HepG2 (cell line): ENCODE data around the gene KLHL40. TPM values are rescaled to one million over a fixed set of nuclear protein-coding genes. Genes with fewer than 3 reads are reported as not detected.

Experiments used
- ATAC-seq: fragments of 200-7000 bp; cut with Tn5 transposase; 3 replicates; pipeline ENCODE4 v1.9.1; 2020; ENCODE audit warnings: mild to moderate bottlenecking, moderate library complexity
- BruUV-seq: library from RNA; stranded (reverse); fragments of 400-500 nt; replicated peaks from 2 replicates; lab custom pipeline; 2021; lab: Mats Ljungman, UMichigan
- CTCF ChIA-PET: fragments of 300-600 bp; formaldehyde crosslinking; extraction: SDS; loops from one replicate; lab custom pipeline; 2021; ENCODE audit warnings: low total read pairs, inconsistent platforms, low intra/inter-chr PET ratio; lab: Yijun Ruan, JAX
- POLR2A ChIA-PET: fragments of 350-600 bp; sonication (Branson Sonifier 250); formaldehyde crosslinking; loops from one replicate; lab custom pipeline; 2020; ENCODE audit warnings: antibody characterized with exemption, inconsistent platforms; lab: Yijun Ruan, JAX
- DNase-seq: peaks from one replicate; pipeline ENCODE4 v3.0.0-alpha.2; 2015; ENCODE audit warnings: low spot score
- FAIRE-seq: peaks from 3 replicates; lab custom pipeline; 2011; peaks lifted over from hg19 to GRCh38; lab: Jason Lieb, UNC
- H2AFZ ChIP-seq: one replicate; pipeline ENCODE4 v1.6.1; 2011; ENCODE audit warnings: low read length, inconsistent platforms
- H3K27ac ChIP-seq: fragments of 300-600 bp; 3 replicates; pipeline ENCODE4 v1.8.0; 2011; ENCODE audit warnings: mixed run types, mild to moderate bottlenecking, mixed read lengths, low read length, inconsistent platforms; ENCODE audit not compliant: insufficient read depth; ENCODE audit errors: extremely low read length
- H3K27me3 ChIP-seq, 2 experiments: fragments of 200-600 bp in 1 of 2; 2 replicates in 1 of 2; 3 replicates in 1 of 2; pipeline versions ENCODE4 v1.6.0 to v1.8.0; 2011; ENCODE audit warnings: low read length in 2 of 2, mild to moderate bottlenecking in 2 of 2, moderate library complexity in 2 of 2, inconsistent platforms in 1 of 2; ENCODE audit not compliant: insufficient read depth in 2 of 2, control insufficient read depth in 1 of 2
- H3K36me3 ChIP-seq, 2 experiments: fragments of 200-600 bp in 1 of 2; replicated peaks in 1 of 2; 2 replicates in 1 of 2; 3 replicates in 1 of 2; pipeline versions ENCODE4 v1.5.1 to v1.8.0; 2011; ENCODE audit warnings: low read length in 2 of 2, inconsistent platforms in 1 of 2; ENCODE audit not compliant: insufficient read depth in 2 of 2, control insufficient read depth in 1 of 2
- H3K4me1 ChIP-seq: 2 replicates; pipeline ENCODE4 v1.5.1; 2012; ENCODE audit warnings: low read length, inconsistent platforms; ENCODE audit not compliant: insufficient read depth
- H3K4me2 ChIP-seq: 2 replicates; pipeline ENCODE4 v1.6.0; 2011; ENCODE audit warnings: low read depth, low read length, inconsistent platforms
- H3K4me3 ChIP-seq, 3 experiments: fragments of 200-600 bp in 1 of 3; sonication (generic), shearing (Covaris generic) in 1 of 3; replicated peaks in 1 of 3; 2 replicates each; pipeline ENCODE4 v1.5.1; 2011 to 2016; ENCODE audit warnings: low read length in 3 of 3, inconsistent platforms in 2 of 3, low read depth in 2 of 3, mild to moderate bottlenecking in 2 of 3, control low read depth in 1 of 3, mixed read lengths in 1 of 3; ENCODE audit not compliant: insufficient read depth in 1 of 3
- H3K79me2 ChIP-seq: one replicate; pipeline ENCODE4 v1.6.1; 2011; ENCODE audit warnings: low read length, inconsistent platforms; ENCODE audit not compliant: insufficient read depth
- H3K9ac ChIP-seq: 2 replicates; pipeline ENCODE4 v1.6.0; 2011; ENCODE audit warnings: mild to moderate bottlenecking, low read depth, low read length, inconsistent platforms; ENCODE audit not compliant: insufficient read depth
- H3K9me3 ChIP-seq: 2 replicates; pipeline ENCODE4 v1.5.1; 2012; ENCODE audit warnings: mild to moderate bottlenecking, low read length
- H4K20me1 ChIP-seq: 2 replicates; pipeline ENCODE4 v1.6.0; 2011; ENCODE audit warnings: inconsistent platforms, mild to moderate bottlenecking, low read length, moderate library complexity; ENCODE audit not compliant: insufficient read depth
- ATF1 ChIP-seq: IDR thresholded peaks from 2 replicates; pipeline ENCODE4 v1.6.1; 2016; ENCODE audit warnings: mild to moderate bottlenecking, control low read depth
- ATF7 ChIP-seq, 2 experiments: fragments of 450-650 bp in 1 of 2; sonication (generic) in 1 of 2; formaldehyde crosslinking in 1 of 2; IDR thresholded peaks; 2 replicates each; pipeline versions ENCODE4 v1.4.0 to v1.6.1; 2016 to 2020; ENCODE audit warnings: antibody characterized with exemption in 1 of 2, mild to moderate bottlenecking in 1 of 2, missing genetic modification reagents in 1 of 2
- BRD4 ChIP-seq: sonication (generic); formaldehyde crosslinking; IDR thresholded peaks from 2 replicates; pipeline ENCODE4 v1.4.0; 2020; ENCODE audit warnings: missing genetic modification reagents
- CEBPB ChIP-seq: IDR thresholded peaks from 2 replicates; pipeline ENCODE4 v1.6.1; 2011; ENCODE audit warnings: low read depth, low read length, improper control_type of control experiment, borderline replicate concordance
- DMAP1 ChIP-seq: IDR thresholded peaks from 2 replicates; pipeline ENCODE4 v1.6.1; 2016
- GFI1 ChIP-seq: sonication (generic); formaldehyde crosslinking; IDR thresholded peaks from 2 replicates; pipeline ENCODE4 v1.5.0; 2020; ENCODE audit warnings: missing genetic modification reagents, mild to moderate bottlenecking, borderline replicate concordance
- HNRNPH1 ChIP-seq: fragments of 200-400 bp; formaldehyde crosslinking; optimal IDR thresholded peaks from 2 replicates; pipeline ENCODE3; 2017; ENCODE audit warnings: mild to moderate bottlenecking, low read depth, low read length
- HOXA7 ChIP-seq: sonication (generic); formaldehyde crosslinking; IDR thresholded peaks from 2 replicates; pipeline ENCODE4 v1.8.1; 2022; ENCODE audit warnings: mild to moderate bottlenecking, missing genetic modification reagents, moderate library complexity
- NFRKB ChIP-seq: fragments of 450-650 bp; IDR thresholded peaks from 2 replicates; pipeline ENCODE4 v1.6.1; 2017
- POLR2A ChIP-seq, 2 experiments: IDR thresholded peaks; 2 replicates each; pipeline ENCODE4 v1.6.1; 2011; ENCODE audit warnings: low read depth in 2 of 2, low read length in 2 of 2, mild to moderate bottlenecking in 1 of 2, moderate library complexity in 1 of 2; ENCODE audit not compliant: insufficient read depth in 1 of 2
- SNRNP70 ChIP-seq: fragments of 200-400 bp; formaldehyde crosslinking; IDR thresholded peaks from 2 replicates; pipeline ENCODE4 v1.6.1; 2017; ENCODE audit warnings: mild to moderate bottlenecking, low read depth, low read length, moderate library complexity
- SP2 ChIP-seq: sonication (generic); formaldehyde crosslinking; IDR thresholded peaks from 2 replicates; pipeline ENCODE4 v1.5.1; 2020; ENCODE audit warnings: mild to moderate bottlenecking, missing genetic modification reagents
- SUZ12 ChIP-seq: fragments of 150-350 bp; IDR thresholded peaks from 2 replicates; pipeline ENCODE4 v1.6.1; 2014; ENCODE audit warnings: low read depth, low read length
- ZFP41 ChIP-seq: sonication (generic); formaldehyde crosslinking; IDR thresholded peaks from 2 replicates; pipeline ENCODE4 v1.4.0; 2020; ENCODE audit warnings: mild to moderate bottlenecking, missing genetic modification reagents, borderline replicate concordance
- ZKSCAN8 ChIP-seq: IDR thresholded peaks from 2 replicates; pipeline ENCODE4 v1.6.1; 2016; ENCODE audit warnings: borderline replicate concordance, missing genetic modification reagents, missing compliant biosample characterization
- ZNF143 ChIP-seq: sonication (generic); formaldehyde crosslinking; IDR thresholded peaks from 2 replicates; pipeline ENCODE4 v1.4.0; 2020; ENCODE audit warnings: missing genetic modification reagents
- ZNF317 ChIP-seq: sonication (generic); formaldehyde crosslinking; IDR thresholded peaks from 2 replicates; pipeline ENCODE4 v1.5.0; 2020; ENCODE audit warnings: mild to moderate bottlenecking, missing genetic modification reagents
- ZNF567 ChIP-seq: sonication (generic); formaldehyde crosslinking; IDR thresholded peaks from 2 replicates; pipeline ENCODE4 v1.8.1; 2023; ENCODE audit warnings: mild to moderate bottlenecking, missing genetic modification reagents, borderline replicate concordance
- ZNF879 ChIP-seq: sonication (generic); formaldehyde crosslinking; IDR thresholded peaks from 2 replicates; pipeline ENCODE4 v1.8.1; 2023; ENCODE audit warnings: missing genetic modification reagents
- WGBS: methylation state at CpG from one replicate; pipeline ENCODE4 v1.1.6; 2017; ENCODE audit warnings: low lambda C conversion rate; 5-methylcytosine and 5-hydroxymethylcytosine counted together
- in situ Hi-C: cut with HindIII; loops from 2 replicates; pipeline ENCODE4 v1.10.0; 2017; ENCODE audit warnings: low pct_unique_long_range_greater_than_20kb; ENCODE audit not compliant: extremely low pct_ligation_motif_present
- intact Hi-C: fragments of 100-400 bp; cut with micrococcal nuclease; formaldehyde crosslinking; loops from one replicate; pipeline ENCODE4 v1.10.0; 2022; ENCODE audit not compliant: unreplicated experiment
- polyA plus RNA-seq, 8 experiments: library from polyadenylated mRNA; depleted of rRNA in 3 of 8; stranded (reverse) in 7 of 8; unstranded in 1 of 8; fragments of >200 nt; fragmentation: Illumina TruSeq in 4 of 8; extraction: Trizol in 4 of 8; gene quantifications; 2 replicates each; pipeline versions ENCODE4 v1.2.1 to v1.2.3, GENCODE V29; 2011 to 2016; ENCODE audit warnings: low read depth in 4 of 8, missing spikeins in 1 of 8, mixed read lengths in 1 of 8; ENCODE audit not compliant: insufficient read depth in 1 of 8
- total RNA-seq, 5 experiments: library from RNA; depleted of rRNA; stranded (reverse); fragments of >200 nt; fragmentation: Illumina TruSeq; extraction: Trizol; gene quantifications; 2 replicates each; pipeline ENCODE4 v1.2.3, GENCODE V29; 2016; ENCODE audit warnings: low read depth in 1 of 5
- TF ChIP-seq, protein P1 (sequence below): IDR thresholded peaks from 2 replicates; pipeline ENCODE4 v1.6.1; 2016; ENCODE audit warnings: mild to moderate bottlenecking
- TF ChIP-seq, protein P2 (sequence below): sonication (generic); formaldehyde crosslinking; IDR thresholded peaks from 2 replicates; pipeline ENCODE4 v1.5.0; 2020; ENCODE audit warnings: mild to moderate bottlenecking, missing genetic modification reagents
- TF ChIP-seq, protein P3 (sequence below): sonication (generic); formaldehyde crosslinking; IDR thresholded peaks from 2 replicates; pipeline ENCODE4 v1.4.0; 2020; ENCODE audit warnings: missing genetic modification reagents

Gene KLHL40
- total and polyA plus RNA-seq, 2 of the 13 experiments (the other 11 are each of a cell fraction or from before 2014, with no cell fraction given): not detected

DNA sequence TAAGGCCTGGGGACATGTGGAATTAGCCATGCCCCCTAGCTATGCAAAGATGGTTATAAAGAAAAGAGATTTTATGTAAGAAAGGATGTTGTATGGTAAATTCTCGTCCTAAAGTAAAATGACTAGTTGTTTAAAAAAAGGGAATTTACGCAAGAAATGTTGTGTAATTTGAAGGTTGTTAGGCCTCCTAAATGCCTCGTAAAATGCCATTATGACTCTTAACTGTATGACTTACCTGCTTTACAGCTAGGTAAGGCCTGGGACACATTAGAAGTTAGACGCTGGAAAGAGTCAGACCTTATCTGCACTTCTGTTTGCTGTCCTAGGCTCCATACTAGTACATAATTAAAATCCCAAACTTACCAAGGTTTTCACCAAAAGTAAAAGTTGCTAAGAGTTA, 34.8 kb downstream of the KLHL40 start (continued):
- TF ChIP-seq, protein P1, sequence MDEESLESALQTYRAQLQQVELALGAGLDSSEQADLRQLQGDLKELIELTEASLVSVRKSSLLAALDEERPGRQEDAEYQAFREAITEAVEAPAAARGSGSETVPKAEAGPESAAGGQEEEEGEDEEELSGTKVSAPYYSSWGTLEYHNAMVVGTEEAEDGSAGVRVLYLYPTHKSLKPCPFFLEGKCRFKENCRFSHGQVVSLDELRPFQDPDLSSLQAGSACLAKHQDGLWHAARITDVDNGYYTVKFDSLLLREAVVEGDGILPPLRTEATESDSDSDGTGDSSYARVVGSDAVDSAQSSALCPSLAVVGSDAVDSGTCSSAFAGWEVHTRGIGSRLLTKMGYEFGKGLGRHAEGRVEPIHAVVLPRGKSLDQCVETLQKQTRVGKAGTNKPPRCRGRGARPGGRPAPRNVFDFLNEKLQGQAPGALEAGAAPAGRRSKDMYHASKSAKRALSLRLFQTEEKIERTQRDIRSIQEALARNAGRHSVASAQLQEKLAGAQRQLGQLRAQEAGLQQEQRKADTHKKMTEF (CRISPR knock-in tag): no peak
- TF ChIP-seq, protein P2, sequence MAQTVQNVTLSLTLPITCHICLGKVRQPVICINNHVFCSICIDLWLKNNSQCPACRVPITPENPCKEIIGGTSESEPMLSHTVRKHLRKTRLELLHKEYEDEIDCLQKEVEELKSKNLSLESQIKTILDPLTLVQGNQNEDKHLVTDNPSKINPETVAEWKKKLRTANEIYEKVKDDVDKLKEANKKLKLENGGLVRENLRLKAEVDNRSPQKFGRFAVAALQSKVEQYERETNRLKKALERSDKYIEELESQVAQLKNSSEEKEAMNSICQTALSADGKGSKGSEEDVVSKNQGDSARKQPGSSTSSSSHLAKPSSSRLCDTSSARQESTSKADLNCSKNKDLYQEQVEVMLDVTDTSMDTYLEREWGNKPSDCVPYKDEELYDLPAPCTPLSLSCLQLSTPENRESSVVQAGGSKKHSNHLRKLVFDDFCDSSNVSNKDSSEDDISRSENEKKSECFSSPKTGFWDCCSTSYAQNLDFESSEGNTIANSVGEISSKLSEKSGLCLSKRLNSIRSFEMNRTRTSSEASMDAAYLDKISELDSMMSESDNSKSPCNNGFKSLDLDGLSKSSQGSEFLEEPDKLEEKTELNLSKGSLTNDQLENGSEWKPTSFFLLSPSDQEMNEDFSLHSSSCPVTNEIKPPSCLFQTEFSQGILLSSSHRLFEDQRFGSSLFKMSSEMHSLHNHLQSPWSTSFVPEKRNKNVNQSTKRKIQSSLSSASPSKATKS (CRISPR knock-in tag): no peak
- TF ChIP-seq DMAP1 (CRISPR knock-in tag) (no peak), ZKSCAN8 (CRISPR knock-in tag) (no peak), ATF7 (IDR thresholded peaks at IDR 0.05) (no peak), ATF7 (CRISPR knock-in tag; IDR thresholded peaks at IDR 0.05) (no peak), SUZ12 (no peak), ZNF143 (CRISPR knock-in tag) (no peak), ZNF317 (no peak), POLR2A (IDR thresholded peaks at IDR 0.05; ENCODE audit: insufficient read depth in 1 of 2, low read depth in 2 of 2, low read length in 2 of 2) (no peak)

DNA sequence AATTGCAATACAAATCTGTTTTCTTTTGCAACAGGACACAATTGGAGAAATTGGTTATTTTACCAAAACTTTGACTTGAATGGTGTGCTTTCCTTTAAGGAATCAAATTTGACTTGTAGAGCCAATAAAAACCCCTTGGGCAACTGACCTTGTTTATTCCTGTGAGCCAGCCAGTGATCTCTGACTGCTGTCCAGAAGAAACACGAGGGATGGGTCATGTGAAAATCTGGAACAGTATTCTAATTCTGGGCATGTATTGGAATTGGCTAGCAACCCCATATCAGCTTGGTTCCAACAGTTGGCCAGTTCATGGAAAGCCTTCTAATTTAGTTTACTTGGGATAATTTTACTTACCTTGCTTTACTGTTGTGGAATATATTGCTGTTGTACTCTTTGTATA, 36.4 kb downstream of the KLHL40 start:
- no peaks in the 10 kb centered on the region; a peak in 1 of 5 replicates for H3K27me3 ChIP-seq
- in situ Hi-C loops (no loop called here), intact Hi-C loops (loop anchor here (1.0 kb wide), 1 partner anchor 20 kb away; no protein-coding TSS in a partner anchor)
- H3K79me2 ChIP-seq: no peaks in the 10 kb centered on the region
- WGBS: 7% methylated on average over 1 of the region's 1 CpG
- CTCF ChIA-PET: no interaction called here
- H3K27ac ChIP-seq: no peak overlapping the region
- POLR2A ChIA-PET: no interaction called here
- BruUV-seq: no TSS peak
- no peak overlapping the region for H3K4me3 ChIP-seq
- H3K9me3 ChIP-seq: no peaks in the 10 kb centered on the region
- H3K4me2 ChIP-seq: no peak overlapping the region
- FAIRE-seq (no peak), DNase-seq (no peak), ATAC-seq (no peak)
- H4K20me1 ChIP-seq: no peaks in the 10 kb centered on the region
- H2AFZ ChIP-seq: no peak overlapping the region
- H3K9ac ChIP-seq: no peak overlapping the region
- no peaks in the 10 kb centered on the region for H3K36me3 ChIP-seq
- H3K4me1 ChIP-seq: no peaks in the 10 kb centered on the region
- TF ChIP-seq GFI1 (CRISPR knock-in tag) (no peak), ATF1 (CRISPR knock-in tag) (no peak), ZFP41 (CRISPR knock-in tag) (no peak), ZNF879 (no peak), HOXA7 (CRISPR knock-in tag) (no peak), NFRKB (no peak), ZNF567 (no peak), SNRNP70 (no peak), CEBPB (no peak), SP2 (CRISPR knock-in tag) (no peak), BRD4 (no peak), HNRNPH1 (no peak)
- TF ChIP-seq, protein P3, sequence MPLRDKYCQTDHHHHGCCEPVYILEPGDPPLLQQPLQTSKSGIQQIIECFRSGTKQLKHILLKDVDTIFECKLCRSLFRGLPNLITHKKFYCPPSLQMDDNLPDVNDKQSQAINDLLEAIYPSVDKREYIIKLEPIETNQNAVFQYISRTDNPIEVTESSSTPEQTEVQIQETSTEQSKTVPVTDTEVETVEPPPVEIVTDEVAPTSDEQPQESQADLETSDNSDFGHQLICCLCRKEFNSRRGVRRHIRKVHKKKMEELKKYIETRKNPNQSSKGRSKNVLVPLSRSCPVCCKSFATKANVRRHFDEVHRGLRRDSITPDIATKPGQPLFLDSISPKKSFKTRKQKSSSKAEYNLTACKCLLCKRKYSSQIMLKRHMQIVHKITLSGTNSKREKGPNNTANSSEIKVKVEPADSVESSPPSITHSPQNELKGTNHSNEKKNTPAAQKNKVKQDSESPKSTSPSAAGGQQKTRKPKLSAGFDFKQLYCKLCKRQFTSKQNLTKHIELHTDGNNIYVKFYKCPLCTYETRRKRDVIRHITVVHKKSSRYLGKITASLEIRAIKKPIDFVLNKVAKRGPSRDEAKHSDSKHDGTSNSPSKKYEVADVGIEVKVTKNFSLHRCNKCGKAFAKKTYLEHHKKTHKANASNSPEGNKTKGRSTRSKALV (CRISPR knock-in tag): no peak
